Measurements from ENCODE around the gene TIGD6.
A peak's percentile ranks its signal among the peaks of the same experiment; 100 is the strongest.
"Not testable (repeated sequence)": the region's sequence is repeated elsewhere in the genome, so short reads cannot be mapped to it uniquely, and the experiment has no call there.

Gene TIGD6

DNA sequence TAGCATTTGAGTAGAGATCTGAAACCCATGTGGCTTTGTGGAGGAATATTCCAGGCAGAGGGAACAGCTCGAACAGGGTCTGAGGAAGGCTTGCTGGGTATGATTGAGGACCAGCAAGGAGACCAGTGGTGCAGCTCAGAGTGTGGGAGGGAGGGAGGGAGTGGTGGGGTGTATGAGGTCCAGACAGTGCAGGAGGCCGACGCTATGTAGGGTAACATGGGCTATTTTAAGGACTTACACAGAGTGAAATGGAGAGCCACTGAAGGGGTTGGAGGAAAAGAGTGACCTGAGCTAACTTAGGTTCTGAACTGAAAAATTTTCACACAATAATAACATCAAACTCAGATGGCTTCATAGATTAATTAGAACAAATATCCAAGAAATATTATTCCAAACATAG, 42.0 kb upstream of the TIGD6 start:
- no peak for DNase-seq (ENCODE audit: low read depth in 2 of 2)
- no peak overlapping the region for H3K4me3 ChIP-seq (replicated peaks in 1 of 2; ENCODE audit: low read depth in 2 of 2, low read length in 2 of 2)
- no peak for TF ChIP-seq CTCF (IDR thresholded peaks at IDR 0.05; ENCODE audit: low read depth, low read length)

DNA sequence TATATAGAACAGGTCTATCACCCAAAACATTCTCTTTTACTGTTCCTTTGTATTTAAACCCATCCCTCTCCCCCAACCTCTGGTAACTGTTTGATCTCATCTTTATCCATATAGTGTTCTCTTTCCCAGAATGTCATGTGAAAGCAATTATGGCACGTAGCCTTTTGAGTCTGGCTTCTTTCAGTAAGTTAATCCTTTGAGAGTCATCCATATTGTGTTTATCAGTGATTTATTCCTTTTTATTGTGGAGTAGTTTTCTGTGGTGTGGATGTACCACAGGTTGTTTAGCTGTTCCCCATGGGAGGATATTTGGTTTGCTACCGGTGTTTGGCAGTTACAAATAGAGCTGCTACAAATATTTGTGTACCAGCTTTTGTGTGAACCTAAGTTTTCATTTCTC, 38.1 kb upstream of the TIGD6 start:
- DNase-seq (ENCODE audit: low read depth in 2 of 2) = no peak
- H3K4me3 ChIP-seq (replicated peaks in 1 of 2; ENCODE audit: low read depth in 2 of 2, low read length in 2 of 2) = no peak overlapping the region
- TF ChIP-seq CTCF (IDR thresholded peaks at IDR 0.05; ENCODE audit: low read depth, low read length) = no peak

- DNase-seq (ENCODE audit: low read depth in 2 of 2) = peak; percentile 91 to 98
- peak; percentile 4 for TF ChIP-seq CTCF (IDR thresholded peaks at IDR 0.05; ENCODE audit: low read depth, low read length)
- no peak overlapping the region for H3K4me3 ChIP-seq (replicated peaks in 1 of 2; ENCODE audit: low read depth in 2 of 2, low read length in 2 of 2)
These were observed 36.1 kb upstream of the TIGD6 start for GRCh38 chr5:150036513-150036912.

- no peak overlapping the region for H3K4me3 ChIP-seq (replicated peaks in 1 of 2; ENCODE audit: low read depth in 2 of 2, low read length in 2 of 2)
- TF ChIP-seq CTCF (IDR thresholded peaks at IDR 0.05; ENCODE audit: low read depth, low read length) = no peak
These were observed 34.9 kb upstream of the TIGD6 start for GRCh38 chr5:150035139-150035895.

DNA sequence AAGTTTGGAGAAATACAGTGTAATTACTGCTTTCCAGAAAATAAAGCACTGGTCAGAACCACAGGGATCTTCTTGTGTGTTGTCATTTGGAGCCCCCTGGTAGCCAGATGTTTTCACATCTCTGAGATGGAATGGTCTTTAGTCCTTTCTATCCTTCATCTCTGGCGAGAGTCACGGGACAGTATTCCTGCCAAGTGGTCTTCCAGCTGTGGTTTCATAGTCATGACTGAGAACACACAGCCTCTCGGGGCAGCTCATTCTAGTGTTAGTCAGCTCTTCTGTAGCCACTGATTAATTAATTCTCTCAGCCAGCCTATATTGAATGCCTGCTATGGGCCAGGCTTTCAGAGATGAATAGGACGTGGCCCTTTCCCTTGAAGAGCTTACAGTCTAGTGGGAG, 34.2 kb upstream of the TIGD6 start:
- peak; percentile 73 to 78 for DNase-seq (ENCODE audit: low read depth in 2 of 2)
- H3K4me3 ChIP-seq (replicated peaks in 1 of 2; ENCODE audit: low read depth in 2 of 2, low read length in 2 of 2) = no peak overlapping the region
- TF ChIP-seq CTCF (IDR thresholded peaks at IDR 0.05; ENCODE audit: low read depth, low read length) = no peak

More at GRCh38 chr5:150035139-150035895, 34.9 kb upstream of the TIGD6 start:
- no peak for DNase-seq (ENCODE audit: low read depth in 2 of 2)

- no peak overlapping the region for H3K4me3 ChIP-seq (replicated peaks in 1 of 2; ENCODE audit: low read depth in 2 of 2, low read length in 2 of 2)
- DNase-seq (ENCODE audit: low read depth in 2 of 2) = no peak
- no peak for TF ChIP-seq CTCF (IDR thresholded peaks at IDR 0.05; ENCODE audit: low read depth, low read length)
These were observed 32.9 kb upstream of the TIGD6 start for GRCh38 chr5:150033334-150033733.

DNA sequence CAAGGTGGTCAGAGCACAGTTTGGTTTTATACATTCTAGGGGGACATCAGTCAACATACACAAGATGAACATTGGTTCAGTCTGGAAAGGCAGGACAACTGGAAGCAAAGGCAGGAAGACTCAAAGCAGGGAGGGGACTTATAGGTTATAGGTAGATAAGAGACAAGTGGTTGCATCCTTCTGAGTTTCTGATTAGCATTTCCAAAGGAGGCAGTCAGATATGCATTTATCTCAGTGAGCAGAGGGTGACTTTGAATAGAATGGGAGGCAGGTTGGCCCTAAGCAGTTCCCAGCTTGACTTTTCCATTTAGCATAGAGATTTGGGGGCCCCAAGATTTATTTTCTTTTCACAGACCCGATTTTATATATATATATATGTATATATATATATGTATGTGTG, 27.6 kb upstream of the TIGD6 start:
- H3K4me3 ChIP-seq (replicated peaks in 1 of 2; ENCODE audit: low read depth in 2 of 2, low read length in 2 of 2); DNase-seq (ENCODE audit: low read depth in 2 of 2): not testable (repeated sequence)
